KOPT-K1 (cell line): Measurements from ENCODE around the gene NTRK3.

Experiments used
- H3K27ac ChIP-seq: fragments of 200-600 bp; sonication (generic); 2 replicates; pipeline ENCODE4 v1.5.1; 2016; ENCODE audit warnings: antibody characterized with exemption, mild to moderate bottlenecking, low read depth, low read length; ENCODE audit not compliant: poor library complexity, severe bottlenecking
- H3K36me3 ChIP-seq: fragments of 200-600 bp; sonication (generic); 2 replicates; pipeline ENCODE4 v1.5.1; 2017; ENCODE audit warnings: antibody characterized with exemption, mild to moderate bottlenecking, low read length, moderate library complexity; ENCODE audit not compliant: insufficient read depth
- H3K9me3 ChIP-seq: fragments of 200-600 bp; sonication (generic); 2 replicates; pipeline ENCODE4 v1.5.1; 2017; ENCODE audit warnings: antibody characterized with exemption, low read length, mild to moderate bottlenecking; ENCODE audit not compliant: insufficient read depth, poor library complexity, severe bottlenecking

The NTRK3 gene

GRCh38 chr15:87935583-87935982, 321.0 kb downstream of the NTRK3 start:
- H3K36me3 ChIP-seq, result no peaks in the 10 kb centered on the region
- H3K9me3 ChIP-seq, result no peaks in the 10 kb centered on the region
- H3K27ac ChIP-seq, result no peak overlapping the region

- H3K27ac ChIP-seq, result no peak overlapping the region
- no peaks in the 10 kb centered on the region for H3K36me3 ChIP-seq
- H3K9me3 ChIP-seq, result no peaks in the 10 kb centered on the region
Measured at GRCh38 chr15:87931584-87931983, 325.0 kb downstream of the NTRK3 start.

- H3K9me3 ChIP-seq, result no peaks in the 10 kb centered on the region
- H3K27ac ChIP-seq, result no peak overlapping the region
- no peaks in the 10 kb centered on the region for H3K36me3 ChIP-seq
Measured at GRCh38 chr15:87930457-87930856, 326.1 kb downstream of the NTRK3 start.

- no peaks in the 10 kb centered on the region for H3K9me3 ChIP-seq
- no peak overlapping the region for H3K27ac ChIP-seq
- H3K36me3 ChIP-seq, result no peaks in the 10 kb centered on the region
Measured at GRCh38 chr15:87929841-87930240, 326.7 kb downstream of the NTRK3 start.

GRCh38 chr15:87924433-87924832, 332.1 kb downstream of the NTRK3 start:
- Histone ChIP-seq H3K27ac (no peak overlapping the region), H3K36me3 (no peaks in the 10 kb centered on the region), H3K9me3 (no peaks in the 10 kb centered on the region)

GRCh38 chr15:87919064-87919463, 337.5 kb downstream of the NTRK3 start:
- no peaks in the 10 kb centered on the region for H3K36me3 ChIP-seq
- H3K9me3 ChIP-seq, result no peaks in the 10 kb centered on the region
- H3K27ac ChIP-seq, result no peak overlapping the region

- Histone ChIP-seq H3K27ac (no peak overlapping the region), H3K9me3 (no peaks in the 10 kb centered on the region), H3K36me3 (no peaks in the 10 kb centered on the region)
Measured at GRCh38 chr15:87917480-87917879, 339.1 kb downstream of the NTRK3 start.

GRCh38 chr15:87916208-87916607, 340.3 kb downstream of the NTRK3 start:
- Histone ChIP-seq H3K36me3 (no peaks in the 10 kb centered on the region), H3K9me3 (no peaks in the 10 kb centered on the region), H3K27ac (no peak overlapping the region)

- no peaks in the 10 kb centered on the region for H3K9me3 ChIP-seq
- H3K27ac ChIP-seq, result no peak overlapping the region
- no peaks in the 10 kb centered on the region for H3K36me3 ChIP-seq
Measured at GRCh38 chr15:87910301-87910700, 346.2 kb downstream of the NTRK3 start.

- Histone ChIP-seq H3K36me3 (no peaks in the 10 kb centered on the region), H3K9me3 (no peaks in the 10 kb centered on the region), H3K27ac (no peak overlapping the region)
Measured at GRCh38 chr15:87907676-87908446, 348.7 kb downstream of the NTRK3 start.

- Histone ChIP-seq H3K9me3 (no peaks in the 10 kb centered on the region), H3K27ac (no peak overlapping the region), H3K36me3 (no peaks in the 10 kb centered on the region)
Measured at GRCh38 chr15:87906444-87906843, 350.1 kb downstream of the NTRK3 start.

GRCh38 chr15:87902772-87903426, 353.6 kb downstream of the NTRK3 start:
- Histone ChIP-seq H3K27ac (no peak overlapping the region), H3K9me3 (no peaks in the 10 kb centered on the region), H3K36me3 (no peaks in the 10 kb centered on the region)

- Histone ChIP-seq H3K36me3 (no peaks in the 10 kb centered on the region), H3K9me3 (no peaks in the 10 kb centered on the region), H3K27ac (no peak overlapping the region)
Measured at GRCh38 chr15:87901926-87902690, 354.4 kb downstream of the NTRK3 start.

- Histone ChIP-seq H3K36me3 (no peaks in the 10 kb centered on the region), H3K27ac (no peak overlapping the region), H3K9me3 (no peaks in the 10 kb centered on the region)
Measured at GRCh38 chr15:87901008-87901407, 355.5 kb downstream of the NTRK3 start.

GRCh38 chr15:87896936-87897335, 359.6 kb downstream of the NTRK3 start:
- Histone ChIP-seq H3K27ac (no peak overlapping the region), H3K36me3 (no peaks in the 10 kb centered on the region), H3K9me3 (no peaks in the 10 kb centered on the region)
